Activated naive CD8-positive, alpha-beta T cell treated with anti-CD3 and anti-CD28 coated beads, Interleukin-2, amount 10 ng/mL, durations not matched to agents 7 days and 5 days (primary cell): ENCODE data around the gene PADI4. TPM values are rescaled to one million over a fixed set of nuclear protein-coding genes. Genes with fewer than 3 reads are reported as not detected.
A peak's percentile ranks its signal among the peaks of the same experiment; 100 is the strongest.

Experiments
- ATAC-seq: fragments of 150-1000 bp; cut with Tn5 transposase; one replicate; pipeline ENCODE4 v1.10.0; 2021; ENCODE audit warnings: low read depth, moderate library complexity
- POLR2A ChIA-PET: fragments of 350-600 bp; sonication (Branson Sonifier 250); formaldehyde crosslinking; loops from one replicate; lab custom pipeline; 2021; ENCODE audit warnings: antibody characterized with exemption; lab: Charles Lee
- DNase-seq: peaks from one replicate; pipeline ENCODE4 v3.0.0; 2021
- H3K27ac Mint-ChIP-seq: one replicate; pipeline ENCODE4 v1.8.0; 2022; ENCODE audit warnings: mild to moderate bottlenecking, mixed read lengths
- H3K27me3 Mint-ChIP-seq: one replicate; pipeline ENCODE4 v1.8.0; 2022; ENCODE audit warnings: mild to moderate bottlenecking, moderate library complexity, mixed read lengths
- H3K36me3 Mint-ChIP-seq: one replicate; pipeline ENCODE4 v1.8.0; 2021; ENCODE audit warnings: mild to moderate bottlenecking, mixed read lengths
- H3K4me1 Mint-ChIP-seq: one replicate; pipeline ENCODE4 v1.8.0; 2021; ENCODE audit warnings: mixed read lengths
- H3K4me3 Mint-ChIP-seq: one replicate; pipeline ENCODE4 v1.8.0; 2022; ENCODE audit warnings: mild to moderate bottlenecking, moderate library complexity, mixed read lengths
- H3K9me3 Mint-ChIP-seq: one replicate; pipeline ENCODE4 v1.8.0; 2021; ENCODE audit warnings: mixed read lengths
- total RNA-seq, 2 experiments: library from RNA; stranded (reverse); gene quantifications; one replicate each; pipeline ENCODE4 v1.2.3, GENCODE V29; 2021

Gene PADI4, protein sequence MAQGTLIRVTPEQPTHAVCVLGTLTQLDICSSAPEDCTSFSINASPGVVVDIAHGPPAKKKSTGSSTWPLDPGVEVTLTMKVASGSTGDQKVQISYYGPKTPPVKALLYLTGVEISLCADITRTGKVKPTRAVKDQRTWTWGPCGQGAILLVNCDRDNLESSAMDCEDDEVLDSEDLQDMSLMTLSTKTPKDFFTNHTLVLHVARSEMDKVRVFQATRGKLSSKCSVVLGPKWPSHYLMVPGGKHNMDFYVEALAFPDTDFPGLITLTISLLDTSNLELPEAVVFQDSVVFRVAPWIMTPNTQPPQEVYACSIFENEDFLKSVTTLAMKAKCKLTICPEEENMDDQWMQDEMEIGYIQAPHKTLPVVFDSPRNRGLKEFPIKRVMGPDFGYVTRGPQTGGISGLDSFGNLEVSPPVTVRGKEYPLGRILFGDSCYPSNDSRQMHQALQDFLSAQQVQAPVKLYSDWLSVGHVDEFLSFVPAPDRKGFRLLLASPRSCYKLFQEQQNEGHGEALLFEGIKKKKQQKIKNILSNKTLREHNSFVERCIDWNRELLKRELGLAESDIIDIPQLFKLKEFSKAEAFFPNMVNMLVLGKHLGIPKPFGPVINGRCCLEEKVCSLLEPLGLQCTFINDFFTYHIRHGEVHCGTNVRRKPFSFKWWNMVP
- 1 to 10 TPM; 4.3 to 4.9 TPM for total RNA-seq

DNA sequence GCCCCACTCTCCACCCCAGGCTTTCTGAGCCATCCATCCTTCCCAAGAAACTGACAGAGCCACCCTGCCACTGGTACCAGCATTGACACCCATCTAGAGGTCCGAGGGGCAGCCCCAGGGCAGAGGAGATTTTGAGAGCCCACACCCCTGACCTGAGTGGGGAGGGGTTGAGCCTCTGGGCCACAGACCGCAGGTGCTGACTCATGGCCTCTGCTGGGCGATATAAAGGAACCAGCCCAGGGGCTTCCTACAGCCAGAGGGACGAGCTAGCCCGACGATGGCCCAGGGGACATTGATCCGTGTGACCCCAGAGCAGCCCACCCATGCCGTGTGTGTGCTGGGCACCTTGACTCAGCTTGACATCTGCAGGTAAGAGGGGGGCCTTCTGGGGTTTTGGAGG is at the start of gene PADI4:
Gene PADI4, plus strand, starts transcription at position 252 of the 400 bp plus-strand sequence. Its CDS starts 26 bp downstream, at position 278.
- DNase-seq (no peak), ATAC-seq (no peak)
- peaks cover 15% of the 10 kb centered on the region for H3K27me3 Mint-ChIP-seq
- POLR2A ChIA-PET, result no interaction called here
- peaks cover 3% of the 10 kb centered on the region for H3K4me1 Mint-ChIP-seq
- no peak within 1 kb of the TSS for H3K4me3 Mint-ChIP-seq
- peaks cover under 1% of the 10 kb centered on the region for H3K9me3 Mint-ChIP-seq
- H3K27ac Mint-ChIP-seq, result no peak within 1 kb of the TSS
- no peaks in the 10 kb centered on the region for H3K36me3 Mint-ChIP-seq

DNA sequence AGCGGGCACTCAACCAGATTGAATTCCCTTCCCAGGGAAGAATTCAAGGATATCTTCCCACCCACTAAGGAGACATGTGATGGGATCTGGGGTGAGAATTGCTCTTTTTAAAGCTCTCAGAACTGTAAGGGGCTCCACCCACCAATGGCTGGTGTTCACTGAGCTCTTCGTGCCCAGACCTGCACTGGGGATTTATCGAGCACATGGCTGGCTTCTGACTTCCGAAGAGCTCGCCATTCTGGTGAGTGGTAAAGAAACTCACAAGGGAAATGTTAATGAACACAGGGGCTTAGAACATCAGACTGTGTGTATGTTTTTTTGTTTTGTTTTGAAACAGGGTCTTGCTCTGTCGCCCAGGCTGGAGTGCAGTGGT is 49.3 kb upstream of the PADI4 start:
- POLR2A ChIA-PET, result no interaction called here
- DNase-seq (no peak), ATAC-seq (no peak)
- no peaks in the 10 kb centered on the region for H3K4me1 Mint-ChIP-seq
- no peaks in the 10 kb centered on the region for H3K9me3 Mint-ChIP-seq
- no peaks in the 10 kb centered on the region for H3K36me3 Mint-ChIP-seq
- H3K27ac Mint-ChIP-seq, result no peak overlapping the region
- no peak overlapping the region for H3K4me3 Mint-ChIP-seq
- peaks cover 14% of the 10 kb centered on the region for H3K27me3 Mint-ChIP-seq

GRCh38 chr1:17259233-17259873 is 48.6 kb upstream of the PADI4 start:
- H3K36me3 Mint-ChIP-seq, result no peaks in the 10 kb centered on the region
- no peaks in the 10 kb centered on the region for H3K4me1 Mint-ChIP-seq
- H3K27ac Mint-ChIP-seq, result no peak overlapping the region
- no peak for DNase-seq
- H3K4me3 Mint-ChIP-seq, result no peak overlapping the region
- POLR2A ChIA-PET, result no interaction called here
- no peak for ATAC-seq
- no peaks in the 10 kb centered on the region for H3K9me3 Mint-ChIP-seq
- peaks cover 18% of the 10 kb centered on the region for H3K27me3 Mint-ChIP-seq

DNA sequence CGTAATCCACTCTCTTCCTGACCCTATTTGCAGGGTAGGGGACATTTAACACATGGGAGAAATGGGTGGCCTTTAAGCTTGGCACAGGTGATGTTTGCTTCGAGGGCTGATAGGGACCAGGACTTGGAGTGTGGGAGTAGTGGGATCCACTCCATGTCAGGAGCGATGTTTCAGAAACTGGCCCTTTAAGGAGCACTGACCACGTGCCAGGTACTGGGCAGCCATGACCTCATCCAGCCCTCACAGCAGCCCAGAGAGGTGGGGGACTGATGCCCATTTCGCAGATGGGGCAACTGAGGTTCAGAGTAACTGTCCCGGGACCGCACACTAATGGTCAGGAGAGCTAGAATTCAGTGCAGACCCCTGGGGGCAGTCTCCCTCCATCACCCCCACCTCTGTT is 47.7 kb upstream of the PADI4 start:
- POLR2A ChIA-PET, result no interaction called here
- H3K4me1 Mint-ChIP-seq, result no peaks in the 10 kb centered on the region
- H3K4me3 Mint-ChIP-seq, result no peak overlapping the region
- no peak for DNase-seq
- H3K27me3 Mint-ChIP-seq, result peaks cover 19% of the 10 kb centered on the region
- no peaks in the 10 kb centered on the region for H3K36me3 Mint-ChIP-seq
- no peak for ATAC-seq
- H3K27ac Mint-ChIP-seq, result no peak overlapping the region
- no peaks in the 10 kb centered on the region for H3K9me3 Mint-ChIP-seq

GRCh38 chr1:17260738-17261137 is 47.3 kb upstream of the PADI4 start:
- DNase-seq (no peak), ATAC-seq (no peak)
- no peak overlapping the region for H3K4me3 Mint-ChIP-seq
- POLR2A ChIA-PET, result no interaction called here
- peaks cover 19% of the 10 kb centered on the region for H3K27me3 Mint-ChIP-seq
- no peaks in the 10 kb centered on the region for H3K36me3 Mint-ChIP-seq
- no peak overlapping the region for H3K27ac Mint-ChIP-seq
- no peaks in the 10 kb centered on the region for H3K9me3 Mint-ChIP-seq
- no peaks in the 10 kb centered on the region for H3K4me1 Mint-ChIP-seq

DNA sequence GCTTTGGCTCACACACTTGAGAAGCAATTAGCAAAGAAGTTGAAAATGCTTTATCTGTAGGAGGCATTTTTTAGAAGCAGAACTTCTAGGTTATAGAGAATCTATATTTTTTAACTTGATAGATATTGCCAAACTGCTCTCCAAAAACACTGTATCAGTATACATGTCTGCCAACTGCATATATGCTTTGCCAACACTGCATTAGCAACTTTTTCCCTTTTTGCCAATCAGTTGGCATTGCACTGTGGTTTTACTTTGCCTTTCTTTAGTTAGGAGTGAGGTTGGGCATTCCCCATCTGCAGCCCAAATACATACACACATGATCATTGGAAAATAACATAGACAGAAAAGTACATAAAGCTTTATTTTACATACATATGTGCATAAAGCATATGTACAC is 44.1 kb upstream of the PADI4 start:
- Mint-ChIP-seq H3K4me1 (no peaks in the 10 kb centered on the region), H3K36me3 (no peaks in the 10 kb centered on the region), H3K27me3 (peaks cover 17% of the 10 kb centered on the region), H3K9me3 (no peaks in the 10 kb centered on the region), H3K27ac (no peak overlapping the region), H3K4me3 (no peak overlapping the region)
- DNase-seq (no peak), ATAC-seq (no peak)
- POLR2A ChIA-PET, result no interaction called here

- no peaks in the 10 kb centered on the region for H3K9me3 Mint-ChIP-seq
- no peak overlapping the region for H3K27ac Mint-ChIP-seq
- H3K4me3 Mint-ChIP-seq, result no peak overlapping the region
- DNase-seq (no peak), ATAC-seq (no peak)
- peaks cover 17% of the 10 kb centered on the region for H3K27me3 Mint-ChIP-seq
- H3K36me3 Mint-ChIP-seq, result no peaks in the 10 kb centered on the region
- no peaks in the 10 kb centered on the region for H3K4me1 Mint-ChIP-seq
- POLR2A ChIA-PET, result no interaction called here
These were observed 43.5 kb upstream of the PADI4 start for GRCh38 chr1:17264470-17264869.

DNA sequence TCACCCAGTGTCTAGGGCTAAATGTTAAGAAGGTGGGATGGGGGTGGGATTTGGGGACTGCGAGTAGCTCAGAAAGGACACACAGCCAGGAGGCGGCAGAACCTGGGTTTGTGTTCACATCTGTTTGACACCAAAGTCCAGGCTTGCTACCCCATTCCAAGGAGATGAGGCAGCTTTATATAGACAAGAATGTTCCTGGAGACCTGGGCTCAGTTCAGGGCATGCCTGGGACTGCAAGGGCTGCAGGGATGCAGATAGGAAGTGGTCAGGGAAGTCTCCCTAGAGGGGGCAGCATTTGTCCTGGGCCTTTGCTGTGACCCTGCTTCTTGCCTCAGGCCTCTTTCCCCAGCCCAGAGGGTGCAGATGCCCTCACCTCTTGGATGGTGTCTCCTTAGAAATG is 42.8 kb upstream of the PADI4 start:
- no peaks in the 10 kb centered on the region for H3K4me1 Mint-ChIP-seq
- H3K36me3 Mint-ChIP-seq, result no peaks in the 10 kb centered on the region
- POLR2A ChIA-PET, result interaction anchor here (0.7 kb wide), 1 partner anchor 139 kb away, joined by 4 read pairs; no protein-coding TSS in a partner anchor
- H3K9me3 Mint-ChIP-seq, result no peaks in the 10 kb centered on the region
- no peak overlapping the region for H3K4me3 Mint-ChIP-seq
- DNase-seq (no peak), ATAC-seq (no peak)
- H3K27me3 Mint-ChIP-seq, result peaks cover 17% of the 10 kb centered on the region
- no peak overlapping the region for H3K27ac Mint-ChIP-seq

DNA sequence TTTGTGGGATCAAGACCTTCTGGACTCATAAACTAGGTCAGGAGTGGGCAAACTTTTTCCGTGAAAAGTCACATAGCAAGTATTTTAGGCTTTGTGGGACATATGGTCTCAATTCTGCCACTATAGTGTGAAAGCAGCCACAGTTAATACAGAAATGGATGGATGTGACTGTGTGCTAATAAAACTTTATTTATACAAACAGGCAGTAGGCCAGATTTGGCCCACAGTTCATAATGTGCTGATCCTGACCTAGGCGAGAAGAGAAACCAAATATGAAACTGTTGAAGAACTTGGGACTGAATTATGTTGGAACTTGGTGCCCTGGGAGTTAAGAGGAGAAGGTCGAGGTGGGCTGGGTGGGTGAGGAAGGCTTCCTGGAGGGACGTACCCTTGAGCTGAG is 42.0 kb upstream of the PADI4 start:
- ATAC-seq (no peak), DNase-seq (no peak)
- Mint-ChIP-seq H3K27me3 (peaks cover 15% of the 10 kb centered on the region), H3K36me3 (no peaks in the 10 kb centered on the region), H3K4me3 (no peak overlapping the region), H3K4me1 (no peaks in the 10 kb centered on the region), H3K27ac (peak overlapping the region; percentile 11), H3K9me3 (no peaks in the 10 kb centered on the region)
- POLR2A ChIA-PET, result no interaction called here

DNA sequence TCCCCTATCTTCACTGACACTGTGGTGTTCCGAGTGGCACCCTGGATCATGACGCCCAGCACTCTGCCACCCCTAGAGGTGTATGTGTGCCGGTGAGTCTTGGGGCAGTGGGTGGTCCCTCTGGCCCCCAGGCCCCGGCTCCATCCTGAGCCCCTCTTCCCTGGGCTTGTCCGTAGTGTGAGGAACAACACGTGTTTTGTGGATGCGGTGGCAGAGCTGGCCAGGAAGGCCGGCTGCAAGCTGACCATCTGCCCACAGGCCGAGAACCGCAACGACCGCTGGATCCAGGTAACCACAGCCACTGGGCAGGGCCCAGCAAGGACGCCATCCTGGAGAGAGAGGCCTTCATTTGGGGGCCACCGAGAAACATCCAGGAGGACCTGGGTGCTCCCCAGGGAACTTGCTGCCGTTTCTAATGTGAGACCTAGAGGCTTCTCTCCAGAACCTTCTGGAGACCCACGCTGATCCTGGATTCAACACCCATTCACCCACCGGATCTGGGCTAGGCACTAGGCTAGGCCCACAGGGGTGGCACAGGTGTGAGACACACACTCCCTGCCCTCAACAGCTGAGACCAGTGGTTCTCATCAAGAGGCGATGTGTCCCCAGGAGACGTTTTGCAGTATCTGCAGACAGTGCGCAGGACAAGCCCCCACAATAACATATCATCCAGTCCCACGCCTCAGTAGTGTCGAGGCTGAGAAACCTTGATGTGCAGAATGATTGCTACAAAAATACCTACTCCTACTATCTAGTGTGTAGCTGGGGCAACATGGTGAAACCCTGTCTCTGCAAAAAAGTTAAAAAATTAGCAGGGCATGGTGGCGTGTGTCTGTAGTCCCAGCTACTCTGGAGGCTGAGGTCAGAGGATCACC is 36.9 kb upstream of the PADI4 start:
- Mint-ChIP-seq H3K27me3 (peaks cover 15% of the 10 kb centered on the region), H3K9me3 (no peaks in the 10 kb centered on the region)
- POLR2A ChIA-PET, result no interaction called here

DNA sequence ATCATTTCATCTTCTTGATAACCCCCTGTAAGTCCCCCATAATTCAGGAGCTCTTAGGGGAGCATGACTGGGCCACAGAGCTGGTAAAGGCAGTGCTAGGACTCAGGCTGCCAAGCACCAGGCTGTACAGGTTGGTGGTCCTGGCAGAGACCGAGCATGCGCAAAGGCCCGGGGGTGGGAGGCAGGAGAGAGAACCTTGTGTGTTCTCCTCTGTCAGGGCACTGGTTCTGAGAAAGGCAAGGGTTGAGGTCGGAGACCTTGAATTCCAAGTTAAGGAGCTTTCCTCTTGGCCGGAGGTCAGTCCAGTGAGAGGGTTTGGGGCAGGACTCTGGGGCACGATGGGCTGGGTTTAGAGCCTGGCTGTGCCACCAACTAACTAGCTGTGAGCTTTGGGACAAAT is 35.9 kb upstream of the PADI4 start:
- Mint-ChIP-seq H3K27ac (no peak overlapping the region), H3K27me3 (peaks cover 15% of the 10 kb centered on the region), H3K36me3 (no peaks in the 10 kb centered on the region), H3K4me3 (no peak overlapping the region), H3K9me3 (no peaks in the 10 kb centered on the region), H3K4me1 (peaks cover 1% of the 10 kb centered on the region)
- no peak for ATAC-seq
- no peak for DNase-seq
- POLR2A ChIA-PET, result no interaction called here

More for the DNA sequence above, 36.9 kb upstream of the PADI4 start:
- Mint-ChIP-seq H3K4me3 (no peak overlapping the region), H3K36me3 (no peaks in the 10 kb centered on the region), H3K4me1 (peaks cover 1% of the 10 kb centered on the region), H3K27ac (no peak overlapping the region)
- DNase-seq (no peak), ATAC-seq (no peak)

DNA sequence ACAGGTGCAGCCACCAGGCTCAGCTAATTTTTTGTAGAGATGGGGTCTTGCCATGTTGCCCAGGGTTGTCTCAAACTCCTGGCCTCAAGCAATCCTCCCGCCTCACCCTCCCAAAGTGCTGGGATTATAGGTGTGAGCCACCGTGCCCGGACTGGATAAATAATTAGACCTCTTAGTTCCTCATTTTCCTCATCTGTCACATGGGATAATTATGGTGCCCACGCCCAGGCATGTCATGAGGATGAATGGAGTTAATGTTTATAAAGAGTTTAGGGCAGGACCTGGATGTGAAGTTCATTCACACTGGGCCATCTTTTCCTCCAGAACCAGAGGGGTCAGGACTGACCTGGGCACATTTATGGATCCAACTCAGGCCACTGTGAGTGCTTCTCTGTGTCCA is 35.4 kb upstream of the PADI4 start:
- H3K4me1 Mint-ChIP-seq, result peaks cover 1% of the 10 kb centered on the region
- no peak overlapping the region for H3K27ac Mint-ChIP-seq
- no peaks in the 10 kb centered on the region for H3K36me3 Mint-ChIP-seq
- DNase-seq (no peak), ATAC-seq (no peak)
- peaks cover 15% of the 10 kb centered on the region for H3K27me3 Mint-ChIP-seq
- no peaks in the 10 kb centered on the region for H3K9me3 Mint-ChIP-seq
- no peak overlapping the region for H3K4me3 Mint-ChIP-seq
- POLR2A ChIA-PET, result no interaction called here

DNA sequence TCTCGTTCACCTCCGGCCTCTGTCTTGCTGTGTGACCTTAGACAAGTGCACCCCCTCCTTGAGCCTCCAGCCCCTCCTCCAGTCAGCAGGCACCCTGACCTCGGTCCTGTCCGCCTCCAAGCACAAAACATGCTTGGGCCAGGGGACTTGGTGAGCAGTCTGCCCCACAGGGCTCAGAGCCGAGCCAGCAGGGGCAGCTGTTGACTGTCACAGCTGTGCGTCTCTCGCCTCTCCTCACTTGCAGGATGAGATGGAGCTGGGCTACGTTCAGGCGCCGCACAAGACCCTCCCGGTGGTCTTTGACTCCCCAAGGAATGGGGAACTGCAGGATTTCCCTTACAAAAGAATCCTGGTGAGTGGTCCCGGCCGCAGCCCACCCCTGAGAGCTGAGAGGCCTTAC is 34.9 kb upstream of the PADI4 start:
- peaks cover 15% of the 10 kb centered on the region for H3K27me3 Mint-ChIP-seq
- peaks cover 1% of the 10 kb centered on the region for H3K4me1 Mint-ChIP-seq
- no peak overlapping the region for H3K4me3 Mint-ChIP-seq
- POLR2A ChIA-PET, result no interaction called here
- no peaks in the 10 kb centered on the region for H3K9me3 Mint-ChIP-seq
- DNase-seq, result no peak
- H3K27ac Mint-ChIP-seq, result no peak overlapping the region
- ATAC-seq, result no peak
- no peaks in the 10 kb centered on the region for H3K36me3 Mint-ChIP-seq
